CD14-positive monocyte (primary cell): ENCODE measurements around the gene PTPRN2. TPM values are rescaled to one million over a fixed set of nuclear protein-coding genes. Genes with fewer than 3 reads are reported as not detected.
"Not testable (repeated sequence)": the region's sequence is repeated elsewhere in the genome, so short reads cannot be mapped to it uniquely, and the experiment has no call there.

ENCODE experiments used
- DNase-seq, 3 donors: peaks; one replicate each; pipeline ENCODE4 v3.0.0-alpha.2; 2011 to 2022
- H2AFZ ChIP-seq: 2 replicates; pipeline ENCODE4 v1.6.0; 2012; ENCODE audit warnings: mild to moderate bottlenecking, low read depth, low read length, inconsistent platforms; ENCODE audit not compliant: insufficient read depth, poor library complexity, severe bottlenecking
- H3K27ac ChIP-seq, 2 donors: 1 replicate in 1 of 2; 2 replicates in 1 of 2; pipeline ENCODE4 v1.5.1; 2012 to 2013; ENCODE audit warnings: low read length in 2 of 2, control low read depth in 1 of 2, inconsistent platforms in 1 of 2, low read depth in 1 of 2, mild to moderate bottlenecking in 1 of 2
- H3K27me3 ChIP-seq, 2 donors: one replicate each; pipeline versions ENCODE4 v1.6.0 to v1.6.1; 2011 to 2013; ENCODE audit warnings: low read length in 2 of 2; ENCODE audit not compliant: control insufficient read depth in 2 of 2, insufficient read depth in 2 of 2
- H3K36me3 ChIP-seq, 2 donors: replicated peaks in 1 of 2; 1 replicate in 1 of 2; 2 replicates in 1 of 2; pipeline versions ENCODE4 v1.5.1 to v1.6.1; 2012 to 2013; ENCODE audit warnings: low read length in 2 of 2, control low read depth in 1 of 2, inconsistent platforms in 1 of 2, mild to moderate bottlenecking in 1 of 2; ENCODE audit not compliant: insufficient read depth in 2 of 2, control insufficient read depth in 1 of 2
- H3K4me1 ChIP-seq, 2 donors: 1 replicate in 1 of 2; 2 replicates in 1 of 2; pipeline versions ENCODE4 v1.5.1 to v1.6.1; 2012 to 2013; ENCODE audit warnings: low read length in 2 of 2, control low read depth in 1 of 2, inconsistent platforms in 1 of 2, mild to moderate bottlenecking in 1 of 2, moderate library complexity in 1 of 2; ENCODE audit not compliant: insufficient read depth in 2 of 2, control insufficient read depth in 1 of 2
- H3K4me2 ChIP-seq: replicated peaks from 2 replicates; pipeline ENCODE3; 2012; ENCODE audit warnings: low read length, moderate library complexity, mild to moderate bottlenecking; ENCODE audit not compliant: poor library complexity, severe bottlenecking; ENCODE audit errors: extremely low read depth
- H3K4me3 ChIP-seq, 3 experiments: fragments of 200-600 bp in 1 of 3; sonication (generic) in 1 of 3; replicated peaks in 1 of 3; 1 replicate in 2 of 3; 2 replicates in 1 of 3; pipeline ENCODE4 v1.5.1; 2011 to 2013; ENCODE audit warnings: low read length in 3 of 3, mild to moderate bottlenecking in 3 of 3, control low read depth in 2 of 3, low read depth in 2 of 3, inconsistent platforms in 1 of 3, moderate library complexity in 1 of 3
- H3K79me2 ChIP-seq: 2 replicates; pipeline ENCODE4 v1.6.0; 2012; ENCODE audit warnings: mild to moderate bottlenecking, control low read depth, inconsistent platforms, low read length, moderate library complexity; ENCODE audit not compliant: insufficient read depth
- H3K9ac ChIP-seq: 2 replicates; pipeline ENCODE4 v1.6.0; 2017; ENCODE audit warnings: low read length, mild to moderate bottlenecking; ENCODE audit not compliant: insufficient read depth, poor library complexity, severe bottlenecking
- H3K9me3 ChIP-seq, 2 donors: replicated peaks in 1 of 2; 1 replicate in 1 of 2; 2 replicates in 1 of 2; pipeline versions ENCODE4 v1.5.1 to v1.6.1; 2012 to 2013; ENCODE audit warnings: low read length in 2 of 2, control low read depth in 1 of 2; ENCODE audit not compliant: control insufficient read depth in 1 of 2, insufficient read depth in 1 of 2
- H4K20me1 ChIP-seq: 2 replicates; pipeline ENCODE4 v1.6.0; 2012; ENCODE audit warnings: mild to moderate bottlenecking, low read length, control low read depth, moderate library complexity; ENCODE audit not compliant: insufficient read depth
- H3K27ac Mint-ChIP-seq, 7 donors: one replicate each; pipeline ENCODE4 v1.8.0; 2020; ENCODE audit warnings: mild to moderate bottlenecking in 7 of 7, mixed read lengths in 7 of 7, moderate library complexity in 6 of 7, inconsistent platforms in 2 of 7
- H3K27me3 Mint-ChIP-seq, 3 donors: one replicate each; pipeline ENCODE4 v1.8.0; 2021 to 2022; ENCODE audit warnings: low read depth in 3 of 3, mild to moderate bottlenecking in 3 of 3, mixed read lengths in 3 of 3, moderate library complexity in 3 of 3, inconsistent platforms in 1 of 3
- H3K36me3 Mint-ChIP-seq, 2 donors: one replicate each; pipeline ENCODE4 v1.8.0; 2020; ENCODE audit warnings: mixed read lengths in 2 of 2, inconsistent platforms in 1 of 2, mild to moderate bottlenecking in 1 of 2
- H3K4me1 Mint-ChIP-seq: one replicate; pipeline ENCODE4 v1.8.0; 2020; ENCODE audit warnings: mild to moderate bottlenecking, mixed read lengths
- H3K4me3 Mint-ChIP-seq, 2 donors: one replicate each; pipeline ENCODE4 v1.8.0; 2020; ENCODE audit warnings: mild to moderate bottlenecking in 2 of 2, mixed read lengths in 2 of 2, moderate library complexity in 1 of 2
- H3K9me3 Mint-ChIP-seq, 7 donors: one replicate each; pipeline ENCODE4 v1.8.0; 2020 to 2022; ENCODE audit warnings: mixed read lengths in 7 of 7, mild to moderate bottlenecking in 6 of 7, moderate library complexity in 6 of 7, inconsistent platforms in 2 of 7
- WGBS: methylation state at CpG from one replicate; pipeline ENCODE4 v1.1.5; 2013; ENCODE audit warnings: missing lambda C conversion rate; ENCODE audit not compliant: insufficient coverage; 5-methylcytosine and 5-hydroxymethylcytosine counted together
- intact Hi-C, 2 donors: fragments of 100-400 bp; cut with micrococcal nuclease; formaldehyde crosslinking; loops; one replicate each; pipeline versions ENCODE4 v1.15.0 to v1.15.1; 2023
- polyA plus RNA-seq, 3 donors: library from polyadenylated mRNA; depleted of rRNA in 1 of 3; unstranded in 2 of 3; stranded (reverse) in 1 of 3; fragments of 300-500 nt in 2 of 3; fragments of >200 nt in 1 of 3; fragmentation: Illumina TruSeq in 2 of 3; gene quantifications; 1 replicate in 2 of 3; 2 replicates in 1 of 3; pipeline ENCODE4 v1.2.3, GENCODE V29; 2012 to 2021
- TF ChIP-seq, protein P1 (sequence below): fragments of 200-600 bp; IDR thresholded peaks from one replicate; pipeline ENCODE4 v1.8.0; 2022; ENCODE audit warnings: antibody characterized with exemption, mild to moderate bottlenecking

The PTPRN2 gene
- polyA plus RNA-seq, 3 donors = 0.25 to 1.4 (median 0.97) TPM

DNA sequence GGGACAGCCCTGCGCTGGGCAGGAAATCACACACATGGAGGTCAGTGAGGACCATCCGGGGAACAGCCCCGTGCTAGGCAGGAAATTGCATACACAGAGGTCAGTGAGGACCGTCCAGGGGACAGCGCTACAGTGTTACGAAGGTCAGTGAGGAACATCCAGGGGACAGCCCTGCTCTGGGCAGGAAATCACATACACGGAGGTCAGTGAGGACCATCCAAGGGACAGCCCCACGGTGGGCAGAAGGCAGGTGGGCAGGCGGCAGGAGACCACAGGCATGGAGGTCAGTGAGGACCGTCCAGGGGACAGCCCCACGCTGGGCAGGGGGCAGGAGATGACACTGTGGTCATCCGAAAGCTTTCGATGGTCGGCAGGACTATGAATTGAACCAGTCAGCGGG lies 79.7 kb downstream of the PTPRN2 start:
- Histone ChIP-seq H2AFZ (no peak overlapping the region), H3K27ac (no peak overlapping the region), H3K9me3 (peaks cover 8 to 28% of the 10 kb centered on the region in 2 donors), H3K27me3 (no peaks in the 10 kb centered on the region), H3K4me2 (no peak overlapping the region), H3K79me2 (no peaks in the 10 kb centered on the region), H3K4me1 (peaks cover 0 to 4% of the 10 kb centered on the region in 2 donors), H3K36me3 (no peaks in the 10 kb centered on the region), H4K20me1 (no peaks in the 10 kb centered on the region), H3K4me3 (no peak overlapping the region), H3K9ac (no peak overlapping the region)
- WGBS = 90% methylated on average over 13 of the region's 15 CpGs
- Mint-ChIP-seq H3K36me3 (no peaks in the 10 kb centered on the region), H3K27ac (no peak overlapping the region), H3K27me3 (peaks cover 3 to 10% (median 3%) of the 10 kb centered on the region in 3 donors), H3K9me3 (peaks cover 10 to 36% (median 23%) of the 10 kb centered on the region in 7 donors), H3K4me1 (peaks cover 7% of the 10 kb centered on the region), H3K4me3 (no peak overlapping the region)
- no peak for DNase-seq
- intact Hi-C loops = no loop called here
- TF ChIP-seq, protein P1, sequence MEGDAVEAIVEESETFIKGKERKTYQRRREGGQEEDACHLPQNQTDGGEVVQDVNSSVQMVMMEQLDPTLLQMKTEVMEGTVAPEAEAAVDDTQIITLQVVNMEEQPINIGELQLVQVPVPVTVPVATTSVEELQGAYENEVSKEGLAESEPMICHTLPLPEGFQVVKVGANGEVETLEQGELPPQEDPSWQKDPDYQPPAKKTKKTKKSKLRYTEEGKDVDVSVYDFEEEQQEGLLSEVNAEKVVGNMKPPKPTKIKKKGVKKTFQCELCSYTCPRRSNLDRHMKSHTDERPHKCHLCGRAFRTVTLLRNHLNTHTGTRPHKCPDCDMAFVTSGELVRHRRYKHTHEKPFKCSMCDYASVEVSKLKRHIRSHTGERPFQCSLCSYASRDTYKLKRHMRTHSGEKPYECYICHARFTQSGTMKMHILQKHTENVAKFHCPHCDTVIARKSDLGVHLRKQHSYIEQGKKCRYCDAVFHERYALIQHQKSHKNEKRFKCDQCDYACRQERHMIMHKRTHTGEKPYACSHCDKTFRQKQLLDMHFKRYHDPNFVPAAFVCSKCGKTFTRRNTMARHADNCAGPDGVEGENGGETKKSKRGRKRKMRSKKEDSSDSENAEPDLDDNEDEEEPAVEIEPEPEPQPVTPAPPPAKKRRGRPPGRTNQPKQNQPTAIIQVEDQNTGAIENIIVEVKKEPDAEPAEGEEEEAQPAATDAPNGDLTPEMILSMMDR = no peak

DNA sequence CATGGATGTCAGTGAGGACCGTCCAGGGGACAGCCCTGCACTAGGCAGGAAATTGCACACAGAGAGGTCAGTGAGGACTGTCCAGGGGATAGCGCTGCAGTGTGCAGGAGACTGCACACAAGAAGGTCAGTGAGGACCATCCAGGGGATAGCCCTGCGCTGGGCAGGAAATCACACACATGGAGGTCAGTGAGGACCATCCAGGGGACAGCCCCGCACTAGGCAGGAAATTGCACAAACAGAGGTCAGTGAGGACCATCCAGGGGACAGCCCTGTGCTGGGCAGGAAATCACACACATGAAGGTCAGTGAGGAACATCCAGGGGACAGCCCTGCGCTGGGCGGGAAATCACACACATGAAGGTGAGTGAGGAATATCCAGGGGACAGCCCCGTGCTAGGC lies 80.4 kb downstream of the PTPRN2 start:
- H3K4me2 ChIP-seq, H3K36me3 Mint-ChIP-seq, H3K79me2 ChIP-seq, intact Hi-C loops, DNase-seq, H3K27ac Mint-ChIP-seq, H3K4me3 ChIP-seq, H3K4me3 Mint-ChIP-seq, H3K27ac ChIP-seq, H3K4me1 Mint-ChIP-seq, H3K9ac ChIP-seq, H3K4me1 ChIP-seq, H3K36me3 ChIP-seq, H4K20me1 ChIP-seq, H2AFZ ChIP-seq, H3K27me3 ChIP-seq: not testable (repeated sequence)
- 86% methylated on average over 7 of the region's 7 CpGs for WGBS
- Mint-ChIP-seq H3K27me3 (peaks cover 3 to 12% (median 3%) of the 10 kb centered on the region in 3 donors), H3K9me3 (peaks cover 7 to 33% (median 21%) of the 10 kb centered on the region in 7 donors)
- H3K9me3 ChIP-seq = peaks cover 8 to 25% of the 10 kb centered on the region in 2 donors
